ENCODE results near the gene UNKL.

UNKL gene, protein sequence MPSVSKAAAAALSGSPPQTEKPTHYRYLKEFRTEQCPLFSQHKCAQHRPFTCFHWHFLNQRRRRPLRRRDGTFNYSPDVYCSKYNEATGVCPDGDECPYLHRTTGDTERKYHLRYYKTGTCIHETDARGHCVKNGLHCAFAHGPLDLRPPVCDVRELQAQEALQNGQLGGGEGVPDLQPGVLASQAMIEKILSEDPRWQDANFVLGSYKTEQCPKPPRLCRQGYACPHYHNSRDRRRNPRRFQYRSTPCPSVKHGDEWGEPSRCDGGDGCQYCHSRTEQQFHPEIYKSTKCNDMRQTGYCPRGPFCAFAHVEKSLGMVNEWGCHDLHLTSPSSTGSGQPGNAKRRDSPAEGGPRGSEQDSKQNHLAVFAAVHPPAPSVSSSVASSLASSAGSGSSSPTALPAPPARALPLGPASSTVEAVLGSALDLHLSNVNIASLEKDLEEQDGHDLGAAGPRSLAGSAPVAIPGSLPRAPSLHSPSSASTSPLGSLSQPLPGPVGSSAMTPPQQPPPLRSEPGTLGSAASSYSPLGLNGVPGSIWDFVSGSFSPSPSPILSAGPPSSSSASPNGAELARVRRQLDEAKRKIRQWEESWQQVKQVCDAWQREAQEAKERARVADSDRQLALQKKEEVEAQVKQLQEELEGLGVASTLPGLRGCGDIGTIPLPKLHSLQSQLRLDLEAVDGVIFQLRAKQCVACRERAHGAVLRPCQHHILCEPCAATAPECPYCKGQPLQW

DNA sequence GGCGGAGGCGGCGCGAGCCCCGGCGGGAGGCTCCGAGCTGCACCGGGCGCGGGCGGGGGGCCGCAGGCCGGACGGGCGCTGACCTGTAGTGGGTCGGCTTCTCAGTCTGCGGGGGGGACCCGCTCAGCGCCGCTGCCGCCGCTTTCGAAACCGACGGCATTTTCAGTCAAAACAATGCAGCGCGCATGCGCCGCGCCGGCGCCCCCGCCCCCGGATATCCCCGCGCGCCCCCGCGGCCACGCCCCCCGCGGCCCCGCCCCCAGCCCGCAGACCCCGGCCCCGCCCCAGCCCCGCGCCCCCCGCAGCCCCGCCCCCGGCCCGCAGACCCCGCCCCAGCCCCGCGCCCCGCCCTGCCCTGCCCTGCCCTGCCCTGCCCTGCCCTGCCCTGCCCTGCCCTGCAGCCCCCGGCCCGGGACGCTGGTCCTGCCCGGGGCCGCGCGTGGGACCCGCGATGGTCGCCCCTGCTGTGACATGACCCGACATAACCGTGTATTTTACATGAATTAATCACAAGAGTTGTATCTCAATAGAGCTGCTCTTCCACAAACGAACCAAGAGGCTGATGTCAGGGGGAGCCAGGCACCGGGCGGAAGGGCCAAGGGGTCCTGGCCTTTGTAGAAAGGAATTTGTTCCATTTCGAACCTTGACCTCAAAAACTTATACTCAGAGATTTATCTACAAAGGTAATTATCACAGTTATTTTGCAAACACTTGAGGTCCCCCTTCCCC lies at the start of gene UNKL:
Gene UNKL, minus strand, starts transcription at position 173 of the 729 bp plus-strand sequence. Its CDS starts 13 bp downstream, at position 160.
- peak within 1 kb of the TSS; percentile 67 for H3K27ac ChIP-seq
- TF ChIP-seq ZFX (IDR thresholded peaks at IDR 0.05; ENCODE audit: borderline replicate concordance) (no peak), CTCF (IDR thresholded peaks at IDR 0.05) (no peak)

DNA sequence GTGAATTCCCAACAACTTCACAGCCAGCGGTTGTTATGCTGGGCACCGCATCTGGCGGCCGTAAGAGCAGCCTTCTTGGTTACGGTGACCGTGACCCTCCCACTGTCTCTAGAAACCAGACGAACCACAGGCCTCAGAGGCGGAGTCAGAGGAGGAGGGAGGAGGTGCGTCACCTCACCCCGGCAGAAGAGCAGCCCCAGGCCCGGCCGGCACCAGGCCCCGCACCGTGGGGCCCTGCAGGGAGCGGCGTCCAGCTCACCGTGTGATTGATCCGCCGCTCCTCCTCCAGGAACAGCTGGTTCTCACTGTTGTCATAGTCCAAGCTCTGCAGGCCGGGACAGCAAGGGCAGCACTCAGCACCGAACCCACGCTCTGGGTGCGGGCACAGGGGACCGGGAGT lies 46.6 kb upstream of the UNKL start:
- H3K27ac ChIP-seq = no peak overlapping the region
- TF ChIP-seq ZFX (IDR thresholded peaks at IDR 0.05; ENCODE audit: borderline replicate concordance) (no peak), CTCF (IDR thresholded peaks at IDR 0.05) (no peak)

DNA sequence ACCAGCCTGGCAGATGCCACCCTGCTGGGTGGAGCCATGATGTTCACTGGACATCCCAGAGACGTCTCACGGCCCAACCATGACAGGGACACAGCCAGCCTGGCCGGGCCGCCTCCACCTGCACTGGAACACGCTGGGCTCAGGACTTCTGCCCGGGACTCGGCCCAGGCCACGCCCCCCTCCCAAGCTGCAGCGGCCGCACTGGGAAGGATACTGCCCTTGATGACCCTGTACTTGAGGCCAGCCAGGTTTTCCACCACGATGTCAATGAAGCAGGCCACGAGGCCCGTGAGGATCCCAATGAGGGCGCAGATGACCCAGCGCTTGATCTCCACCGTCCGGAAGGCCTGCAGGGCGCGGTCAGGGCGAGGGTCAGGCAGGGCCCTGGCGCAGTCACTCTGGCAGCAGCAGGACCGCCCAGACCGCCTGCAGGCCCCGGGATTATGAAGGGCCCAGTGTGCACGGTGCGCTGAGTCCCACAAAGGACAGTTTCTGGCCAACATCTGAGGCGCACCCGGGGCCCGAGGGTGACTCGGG lies 46.2 kb upstream of the UNKL start:
- TF ChIP-seq ZFX (IDR thresholded peaks at IDR 0.05; ENCODE audit: borderline replicate concordance) (no peak), CTCF (IDR thresholded peaks at IDR 0.05) (no peak)
- no peak overlapping the region for H3K27ac ChIP-seq

DNA sequence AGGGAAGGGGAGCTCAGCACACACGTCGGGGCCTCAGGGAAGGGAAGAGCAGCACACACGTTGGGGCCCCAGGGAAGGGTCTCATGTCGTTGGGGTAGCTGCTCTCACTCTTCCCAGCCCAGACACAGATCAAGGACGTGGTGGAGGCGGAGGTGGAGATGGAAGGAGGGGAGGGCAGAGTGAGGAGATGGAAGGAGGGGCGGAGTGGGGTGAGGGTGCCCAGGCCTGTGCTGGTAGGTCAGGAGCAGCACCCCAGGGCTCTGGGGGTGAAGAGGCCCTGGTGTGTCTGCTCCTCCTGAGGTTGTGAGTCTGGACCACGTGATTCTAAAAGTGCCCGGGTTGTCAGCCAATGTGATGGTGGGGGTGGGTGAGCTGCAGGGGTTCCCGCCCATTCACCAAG lies 45.5 kb upstream of the UNKL start:
- no peak overlapping the region for H3K27ac ChIP-seq
- TF ChIP-seq CTCF (IDR thresholded peaks at IDR 0.05) = no peak
- TF ChIP-seq ZFX (IDR thresholded peaks at IDR 0.05; ENCODE audit: borderline replicate concordance) = no peak

GRCh38 chr16:1458977-1459341 lies 44.5 kb upstream of the UNKL start:
- TF ChIP-seq CTCF (IDR thresholded peaks at IDR 0.05) = no peak
- TF ChIP-seq ZFX (IDR thresholded peaks at IDR 0.05; ENCODE audit: borderline replicate concordance) = no peak
- no peak overlapping the region for H3K27ac ChIP-seq

DNA sequence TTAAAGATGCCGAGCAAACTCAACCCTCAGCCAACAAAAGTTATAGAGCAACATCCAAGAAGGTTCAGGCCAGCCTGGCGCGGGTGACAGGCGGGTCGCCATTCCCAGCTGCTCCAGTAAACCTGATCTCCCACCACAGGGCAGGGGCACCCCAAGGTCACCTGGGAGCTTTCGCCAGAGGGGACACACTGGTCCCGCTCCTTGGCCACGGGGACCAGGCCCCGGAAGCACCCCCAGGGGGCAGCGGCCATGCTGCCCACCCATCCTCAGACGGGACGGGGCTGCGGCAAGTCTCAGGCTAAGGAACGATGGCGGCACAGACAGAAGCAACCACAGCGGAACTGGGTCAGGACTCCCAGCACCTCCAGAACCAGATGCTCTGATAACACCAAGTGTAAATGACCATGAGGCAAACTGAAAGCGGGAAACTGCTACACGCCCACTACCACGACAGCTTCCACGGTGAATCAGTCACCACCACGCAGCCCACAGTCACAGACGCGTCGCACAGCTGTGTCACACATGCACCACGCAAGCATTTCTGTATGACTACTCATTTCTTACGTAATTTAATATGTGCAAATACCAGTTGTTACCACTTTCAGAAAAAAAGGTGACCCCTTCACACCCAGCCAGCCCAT lies 44.0 kb upstream of the UNKL start:
- no peak overlapping the region for H3K27ac ChIP-seq
- no peak for TF ChIP-seq CTCF (IDR thresholded peaks at IDR 0.05)
- no peak for TF ChIP-seq ZFX (IDR thresholded peaks at IDR 0.05; ENCODE audit: borderline replicate concordance)

Data from 22Rv1 (cell line).